CMK (cell line): ENCODE data around the gene ETV6.

Experiments
- DNase-seq: peaks from one replicate; pipeline ENCODE4 v3.0.0-alpha.2; 2010; ENCODE audit warnings: low read depth

ETV6 gene

GRCh38 chr12:11695321-11695720, 45.8 kb downstream of the ETV6 start:
- no peak for DNase-seq

GRCh38 chr12:11696084-11696483, 46.6 kb downstream of the ETV6 start:
- DNase-seq, result no peak

GRCh38 chr12:11697131-11697530, 47.7 kb downstream of the ETV6 start:
- no peak for DNase-seq

GRCh38 chr12:11697670-11698387, 48.4 kb downstream of the ETV6 start:
- no peak for DNase-seq

GRCh38 chr12:11698729-11699128, 49.3 kb downstream of the ETV6 start:
- no peak for DNase-seq

GRCh38 chr12:11701433-11701832, 52.0 kb downstream of the ETV6 start:
- no peak for DNase-seq

GRCh38 chr12:11702959-11703358, 53.5 kb downstream of the ETV6 start:
- DNase-seq, result no peak

GRCh38 chr12:11703378-11703777, 53.9 kb downstream of the ETV6 start:
- no peak for DNase-seq

- no peak for DNase-seq
Measured at GRCh38 chr12:11704089-11704488, 54.6 kb downstream of the ETV6 start.

- DNase-seq, result no peak
Measured at GRCh38 chr12:11705010-11705409, 55.5 kb downstream of the ETV6 start.

- DNase-seq, result no peak
Measured at GRCh38 chr12:11706509-11707379, 57.3 kb downstream of the ETV6 start.

GRCh38 chr12:11707535-11707934, 58.1 kb downstream of the ETV6 start:
- DNase-seq, result no peak

- DNase-seq, result no peak
Measured at GRCh38 chr12:11709513-11709912, 60.0 kb downstream of the ETV6 start.

GRCh38 chr12:11710431-11710830, 61.0 kb downstream of the ETV6 start:
- DNase-seq, result no peak

GRCh38 chr12:11710906-11711305, 61.4 kb downstream of the ETV6 start:
- DNase-seq, result no peak

- DNase-seq, result no peak
Measured at GRCh38 chr12:11711651-11712327, 62.3 kb downstream of the ETV6 start.

GRCh38 chr12:11712491-11712890, 63.0 kb downstream of the ETV6 start:
- no peak for DNase-seq

- DNase-seq, result no peak
Measured at GRCh38 chr12:11713202-11713601, 63.7 kb downstream of the ETV6 start.

GRCh38 chr12:11714626-11715025, 65.2 kb downstream of the ETV6 start:
- DNase-seq, result no peak

GRCh38 chr12:11715621-11716020, 66.1 kb downstream of the ETV6 start:
- DNase-seq, result no peak

- no peak for DNase-seq
Measured at GRCh38 chr12:11716794-11717518, 67.5 kb downstream of the ETV6 start.

- no peak for DNase-seq
Measured at GRCh38 chr12:11717519-11717961, 68.1 kb downstream of the ETV6 start.
